HG02885 (cell line): ENCODE data around the gene XYLT1.

Experiments
- ATAC-seq: cut with Tn5 transposase; IDR thresholded peaks from one replicate; pipeline ENCODE4 v1.9.1; 2021; ENCODE audit warnings: mild to moderate bottlenecking; ENCODE audit not compliant: unreplicated experiment, poor library complexity

XYLT1 gene

DNA sequence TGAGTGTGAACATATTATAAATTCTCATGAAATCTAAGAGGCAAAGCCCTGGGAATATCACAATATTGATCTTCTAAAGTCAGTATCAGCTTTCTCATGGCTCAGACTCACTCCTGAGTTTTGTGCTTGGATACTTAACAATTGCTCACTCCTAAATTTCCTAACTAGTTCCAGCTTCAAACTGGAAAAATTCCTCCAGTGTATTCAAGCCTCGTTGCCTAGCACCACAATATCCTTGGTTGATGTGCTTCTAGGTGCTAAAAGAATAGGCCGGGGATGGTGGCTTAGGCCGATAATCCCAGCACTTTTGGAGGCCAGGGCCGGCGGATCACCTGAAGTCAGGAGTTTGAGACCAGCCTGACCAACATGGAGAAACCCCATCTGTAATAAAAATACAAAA, 62.5 kb downstream of the XYLT1 start:
- no peak for ATAC-seq

DNA sequence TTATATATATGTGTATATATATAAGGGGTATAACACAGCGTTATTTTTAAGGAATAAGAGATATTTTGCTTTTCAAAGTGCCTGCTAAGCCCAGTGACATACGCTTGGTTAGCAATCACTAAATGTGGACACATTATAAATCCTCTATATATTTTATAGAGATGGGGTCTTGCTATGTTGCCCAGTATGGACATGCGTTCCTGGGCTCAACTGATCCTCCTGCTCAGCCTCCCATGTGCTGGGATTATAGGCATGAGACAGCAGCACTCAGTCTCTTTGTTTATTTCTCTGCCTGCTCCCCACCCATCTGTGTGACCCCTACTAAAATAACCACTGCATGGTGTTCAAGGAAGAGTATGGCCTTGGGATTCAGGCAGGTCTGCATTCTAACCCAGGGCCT, 63.4 kb downstream of the XYLT1 start:
- no peak for ATAC-seq

DNA sequence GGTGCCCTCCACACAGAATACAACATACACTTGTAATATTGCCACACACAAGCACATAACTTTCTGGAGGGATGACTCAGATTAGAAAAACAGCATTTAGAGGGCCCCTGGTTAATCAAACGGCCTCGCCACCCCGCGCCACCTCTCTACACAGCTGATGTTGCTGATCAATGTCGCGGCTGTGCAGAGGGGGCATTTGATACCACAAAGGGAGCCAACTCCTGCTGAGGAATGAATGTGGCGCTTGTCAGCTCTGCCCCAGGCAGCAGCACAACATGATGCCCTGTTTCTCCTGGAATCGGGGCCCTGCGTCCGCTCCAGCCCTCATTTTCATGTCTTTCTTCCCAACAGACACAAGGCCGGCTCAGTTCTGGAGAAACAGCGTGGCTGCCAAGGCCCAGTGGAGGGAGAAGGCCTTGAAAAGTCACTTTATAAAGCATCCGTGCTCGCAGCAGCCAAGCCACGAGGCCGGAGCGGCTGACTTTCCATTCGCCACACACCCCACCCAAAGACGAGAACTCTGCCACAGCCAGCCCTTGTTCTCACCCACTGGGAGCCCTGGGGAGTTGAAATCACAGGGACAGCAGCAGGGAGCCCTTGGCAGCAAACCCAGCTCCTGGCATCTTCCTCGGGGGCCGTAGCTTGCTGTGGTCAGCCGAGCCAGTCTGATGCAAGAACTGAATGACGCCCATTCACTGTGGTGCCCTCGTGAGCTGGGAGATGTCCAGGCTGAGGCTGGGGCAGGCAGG, 65.6 kb downstream of the XYLT1 start:
- ATAC-seq, result no peak

GRCh38 chr16:17403859-17404545, 66.8 kb downstream of the XYLT1 start:
- ATAC-seq, result no peak

- ATAC-seq, result no peak
Measured at GRCh38 chr16:17403156-17403809, 67.5 kb downstream of the XYLT1 start.

DNA sequence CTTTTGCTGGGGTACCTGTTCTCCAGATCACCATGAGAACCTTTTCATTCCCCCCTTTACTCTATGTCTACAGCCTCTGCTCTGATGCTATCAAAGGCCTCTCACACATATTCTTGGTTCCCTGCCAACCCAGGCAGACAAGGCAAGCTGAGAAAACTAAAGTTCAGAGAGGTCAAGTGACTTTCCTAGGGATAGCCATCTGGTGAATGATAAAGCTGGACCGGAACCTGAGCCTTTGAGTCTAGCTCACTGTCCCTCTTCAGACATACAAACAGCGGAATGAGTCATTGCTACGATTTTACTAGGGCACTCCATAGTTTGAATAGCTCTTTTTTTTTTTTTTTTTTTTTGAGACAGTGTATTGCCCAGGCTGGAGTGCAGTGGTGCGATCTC, 73.3 kb downstream of the XYLT1 start:
- ATAC-seq, result no peak

GRCh38 chr16:17396762-17397498, 73.8 kb downstream of the XYLT1 start:
- no peak for ATAC-seq

DNA sequence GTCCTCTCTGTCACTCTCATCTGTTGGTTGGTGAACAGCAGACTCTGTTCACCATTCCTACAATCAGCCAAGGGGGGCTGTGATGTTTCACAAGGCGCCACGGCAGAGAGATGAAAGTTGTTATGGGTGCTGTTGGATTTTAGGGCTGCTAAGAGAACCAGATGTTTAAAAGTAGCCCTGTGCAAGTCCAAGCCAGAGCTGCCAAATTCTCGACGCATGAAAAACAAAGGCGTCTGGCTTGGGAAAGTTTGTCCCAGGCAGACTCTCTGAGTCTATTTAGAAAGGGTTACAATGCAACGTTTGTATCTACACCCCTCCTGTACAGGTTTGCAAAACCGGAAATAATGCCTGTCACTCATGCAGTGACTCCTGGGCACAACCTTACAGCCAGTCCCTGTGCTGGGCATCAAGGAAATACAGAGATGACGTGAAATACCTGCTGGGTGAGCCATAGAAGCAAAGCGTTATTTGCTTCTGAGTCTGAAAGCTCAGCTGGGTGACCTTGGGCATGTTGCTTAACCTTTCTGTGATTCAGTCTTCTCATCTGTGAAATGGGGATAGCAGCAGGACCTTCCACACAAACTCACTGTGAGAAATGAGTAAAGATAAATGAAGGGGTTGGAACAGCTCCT, 74.8 kb downstream of the XYLT1 start:
- no peak for ATAC-seq

GRCh38 chr16:17392857-17393692, 77.7 kb downstream of the XYLT1 start:
- no peak for ATAC-seq

GRCh38 chr16:17392127-17392856, 78.5 kb downstream of the XYLT1 start:
- no peak for ATAC-seq

DNA sequence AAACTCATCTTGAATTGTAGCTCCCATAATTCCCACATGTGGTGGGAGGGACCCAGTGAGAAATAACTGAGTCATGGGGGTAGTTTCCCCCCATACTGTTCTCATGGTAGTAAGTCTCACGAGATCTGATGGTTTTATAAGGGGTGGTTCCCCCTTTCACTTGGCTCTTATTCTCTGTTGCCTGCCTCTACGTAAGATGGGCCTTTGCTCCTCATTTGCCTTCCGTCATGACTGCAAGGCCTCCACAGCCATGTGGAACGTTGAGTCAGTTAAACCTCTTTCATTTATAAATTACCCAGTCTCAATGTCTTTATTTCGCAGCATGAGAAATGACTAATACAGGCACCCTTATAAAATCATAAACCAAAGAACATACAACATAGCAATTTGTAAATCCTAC, 79.0 kb downstream of the XYLT1 start:
- ATAC-seq, result no peak

- no peak for ATAC-seq
Measured at GRCh38 chr16:17389384-17389783, 81.4 kb downstream of the XYLT1 start.

- ATAC-seq, result no peak
Measured at GRCh38 chr16:17387256-17387655, 83.5 kb downstream of the XYLT1 start.

- ATAC-seq, result no peak
Measured at GRCh38 chr16:17386229-17386628, 84.5 kb downstream of the XYLT1 start.

- no peak for ATAC-seq
Measured at GRCh38 chr16:17384471-17384870, 86.3 kb downstream of the XYLT1 start.

- no peak for ATAC-seq
Measured at GRCh38 chr16:17382949-17383863, 87.6 kb downstream of the XYLT1 start.

DNA sequence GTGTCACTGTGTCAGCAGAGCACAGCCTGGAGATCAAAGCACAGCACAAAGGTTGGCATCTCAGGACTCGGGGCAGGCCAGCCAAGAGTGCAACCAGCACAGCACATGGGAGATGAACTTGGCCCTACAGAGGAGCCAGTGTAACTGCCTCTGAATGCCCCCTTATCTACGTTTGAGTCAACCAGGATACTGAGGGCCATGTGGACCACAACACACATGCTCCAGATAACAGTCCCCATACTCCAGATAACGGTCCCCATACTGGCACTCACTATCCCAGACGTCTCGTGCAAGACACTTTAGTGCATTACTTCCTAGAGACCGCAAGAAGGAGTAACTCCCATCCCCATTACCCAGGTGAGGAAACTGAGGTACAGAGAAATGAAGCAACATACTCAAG, 88.2 kb downstream of the XYLT1 start:
- ATAC-seq, result no peak

- ATAC-seq, result no peak
Measured at GRCh38 chr16:17381784-17382183, 89.0 kb downstream of the XYLT1 start.
